ENCODE measurements around the gene PDE4A.
A peak's percentile ranks its signal among the peaks of the same experiment; 100 is the strongest.

PDE4A gene

DNA sequence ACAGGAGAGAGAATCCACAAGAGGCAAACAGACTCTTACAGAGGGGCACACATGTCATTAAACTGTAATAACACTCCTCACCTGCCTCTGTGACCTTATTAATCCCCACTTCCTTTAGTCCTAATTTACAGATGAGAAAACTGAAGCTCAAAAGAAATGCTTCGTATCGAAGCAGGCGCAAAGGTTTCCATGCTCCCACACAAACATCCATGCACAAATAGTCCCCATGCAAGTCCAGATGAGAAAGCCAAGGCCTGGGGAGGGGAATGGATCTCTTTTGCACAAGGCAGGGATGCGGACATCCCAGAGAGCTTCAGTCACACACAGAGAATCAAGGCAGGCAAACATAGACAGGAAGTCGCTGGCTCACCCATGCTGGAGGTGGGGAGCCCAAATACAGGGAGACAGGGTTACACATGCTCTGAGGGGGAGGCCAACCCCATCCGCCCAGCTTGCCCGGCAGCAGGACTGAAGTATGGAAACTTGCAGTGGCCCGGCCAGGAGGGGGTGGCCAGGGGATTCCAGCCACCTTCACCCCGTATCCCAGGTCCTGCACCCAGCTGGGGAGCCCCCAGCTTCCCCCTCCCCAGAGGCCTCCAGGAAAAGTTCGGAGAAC, 96.4 kb downstream of the PDE4A start:
- H3K4ac ChIP-seq (ENCODE audit: low read length), result no peak overlapping the region
- H3K27ac ChIP-seq (replicated peaks; ENCODE audit: low read length), result no peak overlapping the region
- DNase-seq (ENCODE audit: low spot score), result no peak
- peak overlapping the region; percentile 78 for H2BK120ac ChIP-seq (ENCODE audit: low read depth, low read length)
- peak overlapping the region; percentile 91 for H2AK5ac ChIP-seq (ENCODE audit: low read depth, low read length)
- peaks cover 0 to 94% (median 50%) of the 10 kb centered on the region in 3 experiments for H3K27me3 ChIP-seq (ENCODE audit: control insufficient read depth in 3 of 3, insufficient read depth in 3 of 3, low read depth in 1 of 3, low read length in 3 of 3)
- peaks cover 11 to 17% of the 10 kb centered on the region in 2 donors for H3K4me1 ChIP-seq (ENCODE audit: control insufficient read depth in 2 of 2, insufficient read depth in 1 of 2, low read depth in 1 of 2, low read length in 2 of 2)
- no peak overlapping the region for H4K91ac ChIP-seq (ENCODE audit: low read depth, low read length, poor library complexity)
- peak overlapping the region; percentile 97 for H3K18ac ChIP-seq (ENCODE audit: low read length)
- peak overlapping the region; percentile 99 for H2BK15ac ChIP-seq (ENCODE audit: low read length)
- peak overlapping the region; percentile 75 for H3K9ac ChIP-seq (ENCODE audit: low read depth, low read length, poor library complexity)
- H3K23ac ChIP-seq (ENCODE audit: low read depth, low read length, poor library complexity), result peak overlapping the region; percentile 5
- H4K8ac ChIP-seq (ENCODE audit: low read depth, low read length), result no peak overlapping the region
- H3K9me3 ChIP-seq (replicated peaks in 1 of 2; ENCODE audit: control insufficient read depth in 2 of 2, insufficient read depth in 1 of 2, low read depth in 1 of 2, low read length in 2 of 2), result peaks cover 0 to 3% of the 10 kb centered on the region in 2 donors
- H3K4me3 ChIP-seq (ENCODE audit: low read length in 2 of 2), result peak overlapping the region; percentile 13 to 87
- peak overlapping the region; percentile 52 for H2AFZ ChIP-seq (ENCODE audit: low read length)
- WGBS, 2 donors (ENCODE audit: extremely low coverage in 2 of 2, insufficient read length in 2 of 2, insufficient replicate concordance in 1 of 2), result no CpG with 5 or more reads among the region's 10 CpGs
- H2BK5ac ChIP-seq (ENCODE audit: low read length), result peak overlapping the region; percentile 71
- peaks cover 2% of the 10 kb centered on the region for H3K79me1 ChIP-seq (ENCODE audit: low read depth, low read length)
- H3K4me2 ChIP-seq (ENCODE audit: insufficient read depth, low read length, poor library complexity, severe bottlenecking), result peak overlapping the region; percentile 71
- H3K14ac ChIP-seq (ENCODE audit: low read length), result peak overlapping the region; percentile 32
- peaks cover 0 to 3% of the 10 kb centered on the region in 2 donors for H3K36me3 ChIP-seq (replicated peaks in 1 of 2; ENCODE audit: control insufficient read depth in 2 of 2, insufficient read depth in 2 of 2, low read length in 2 of 2)
- peak overlapping the region; percentile 63 for H2BK12ac ChIP-seq (ENCODE audit: low read length)

DNA sequence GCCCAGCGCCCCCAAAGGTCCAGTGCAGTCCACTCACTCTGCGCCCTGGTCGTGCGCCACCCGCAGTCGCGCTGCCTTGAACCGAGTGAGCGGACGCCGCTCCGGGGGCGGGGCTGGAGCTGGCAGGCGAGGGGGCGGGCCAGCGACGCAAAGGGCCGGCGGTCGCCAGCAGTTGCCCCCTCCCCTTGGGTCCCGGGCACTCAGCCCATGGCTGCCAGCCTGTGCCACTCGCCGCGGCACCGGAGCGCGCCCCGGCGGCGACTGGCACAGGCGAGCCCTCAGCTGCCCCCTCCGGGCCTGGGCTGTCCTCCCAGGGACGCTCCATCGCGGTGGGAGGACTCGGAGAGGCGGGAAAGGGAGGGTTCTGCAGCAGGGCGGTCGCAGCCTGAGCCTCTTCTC, 97.0 kb downstream of the PDE4A start, which contains the start of gene S1PR5:
S1PR5 (minus strand) TSS at position 87 of the 399 bp plus-strand sequence. CDS start 2,436 bp downstream, outside the sequence.
- Histone ChIP-seq H3K4me2 (ENCODE audit: insufficient read depth, low read length, poor library complexity, severe bottlenecking) (peak within 1 kb of the TSS; percentile 71), H2BK15ac (ENCODE audit: low read length) (peak within 1 kb of the TSS; percentile 99), H3K4ac (ENCODE audit: low read length) (no peak within 1 kb of the TSS), H4K91ac (ENCODE audit: low read depth, low read length, poor library complexity) (peak within 1 kb of the TSS; percentile 48), H3K9me3 (replicated peaks in 1 of 2; ENCODE audit: control insufficient read depth in 2 of 2, insufficient read depth in 1 of 2, low read depth in 1 of 2, low read length in 2 of 2) (peaks cover 0 to 3% of the 10 kb centered on the region in 2 donors), H2BK5ac (ENCODE audit: low read length) (peak within 1 kb of the TSS; percentile 71), H3K23ac (ENCODE audit: low read depth, low read length, poor library complexity) (peak within 1 kb of the TSS; percentile 5), H3K27me3 (ENCODE audit: control insufficient read depth in 3 of 3, insufficient read depth in 3 of 3, low read depth in 1 of 3, low read length in 3 of 3) (peaks cover 0 to 91% (median 50%) of the 10 kb centered on the region in 3 experiments), H2BK12ac (ENCODE audit: low read length) (peak within 1 kb of the TSS; percentile 68), H3K36me3 (replicated peaks in 1 of 2; ENCODE audit: control insufficient read depth in 2 of 2, insufficient read depth in 2 of 2, low read length in 2 of 2) (peaks cover 0 to 3% of the 10 kb centered on the region in 2 donors), H3K14ac (ENCODE audit: low read length) (peak within 1 kb of the TSS; percentile 32), H3K27ac (replicated peaks; ENCODE audit: low read length) (no peak within 1 kb of the TSS), H3K9ac (ENCODE audit: low read depth, low read length, poor library complexity) (peak within 1 kb of the TSS; percentile 75), H3K79me1 (ENCODE audit: low read depth, low read length) (peaks cover 2% of the 10 kb centered on the region), H2BK120ac (ENCODE audit: low read depth, low read length) (peak within 1 kb of the TSS; percentile 78), H2AFZ (ENCODE audit: low read length) (peak within 1 kb of the TSS; percentile 52), H3K4me3 (ENCODE audit: low read length in 2 of 2) (peak within 1 kb of the TSS; percentile 23 to 87), H2AK5ac (ENCODE audit: low read depth, low read length) (peak within 1 kb of the TSS; percentile 91), H4K8ac (ENCODE audit: low read depth, low read length) (no peak within 1 kb of the TSS), H3K4me1 (ENCODE audit: control insufficient read depth in 2 of 2, insufficient read depth in 1 of 2, low read depth in 1 of 2, low read length in 2 of 2) (peaks cover 11 to 17% of the 10 kb centered on the region in 2 donors), H3K18ac (ENCODE audit: low read length) (peak within 1 kb of the TSS; percentile 97)
- DNase-seq (ENCODE audit: low spot score), result no peak
- no CpG with 5 or more reads among the region's 39 CpGs for WGBS, 2 donors (ENCODE audit: extremely low coverage in 2 of 2, insufficient read length in 2 of 2, insufficient replicate concordance in 1 of 2)

DNA sequence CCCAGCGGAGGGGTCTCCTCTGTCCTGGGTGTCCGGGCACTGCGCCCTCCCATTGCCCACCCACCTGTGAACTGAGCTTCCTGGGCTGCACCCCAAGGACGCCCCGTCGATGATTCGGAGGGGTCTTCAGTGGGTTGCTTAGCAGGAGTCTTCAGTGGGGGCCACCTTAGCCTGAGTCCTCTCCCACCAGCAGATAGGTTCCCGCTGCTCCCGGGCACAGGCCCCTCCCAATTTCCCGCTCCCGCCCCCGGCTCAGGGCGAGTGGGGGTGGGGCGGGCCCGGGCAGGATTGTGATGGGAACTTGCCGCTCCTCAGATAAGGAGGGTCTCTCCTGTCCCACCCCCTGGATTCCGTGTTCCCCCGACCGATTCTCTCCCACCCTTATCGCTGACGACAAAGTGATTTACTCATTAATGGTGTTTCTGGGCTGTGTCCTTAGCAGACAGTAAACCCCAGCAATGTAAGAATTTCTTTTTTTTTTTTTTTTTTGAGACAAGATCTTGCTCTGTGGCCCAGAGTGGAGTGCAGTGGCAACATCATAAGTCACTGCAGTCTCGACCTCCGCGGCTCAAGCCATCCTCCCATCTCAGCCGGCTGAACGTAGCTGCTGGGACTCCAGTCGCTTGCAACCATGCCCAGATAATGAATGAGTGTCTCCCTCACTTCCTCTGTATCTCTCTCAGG, 97.6 kb downstream of the PDE4A start:
- no peak for DNase-seq (ENCODE audit: low spot score)
- Histone ChIP-seq H3K4me2 (ENCODE audit: insufficient read depth, low read length, poor library complexity, severe bottlenecking) (peak overlapping the region; percentile 71), H3K4me1 (ENCODE audit: control insufficient read depth in 2 of 2, insufficient read depth in 1 of 2, low read depth in 1 of 2, low read length in 2 of 2) (peaks cover 11 to 17% of the 10 kb centered on the region in 2 donors), H3K9me3 (replicated peaks in 1 of 2; ENCODE audit: control insufficient read depth in 2 of 2, insufficient read depth in 1 of 2, low read depth in 1 of 2, low read length in 2 of 2) (peaks cover 0 to 3% of the 10 kb centered on the region in 2 donors), H4K91ac (ENCODE audit: low read depth, low read length, poor library complexity) (peak overlapping the region; percentile 48), H3K4ac (ENCODE audit: low read length) (no peak overlapping the region), H3K9ac (ENCODE audit: low read depth, low read length, poor library complexity) (no peak overlapping the region), H2BK5ac (ENCODE audit: low read length) (peak overlapping the region; percentile 62), H3K18ac (ENCODE audit: low read length) (peak overlapping the region; percentile 97), H4K8ac (ENCODE audit: low read depth, low read length) (no peak overlapping the region), H2BK12ac (ENCODE audit: low read length) (peak overlapping the region; percentile 68), H2BK120ac (ENCODE audit: low read depth, low read length) (peak overlapping the region; percentile 78), H3K23ac (ENCODE audit: low read depth, low read length, poor library complexity) (no peak overlapping the region), H2AFZ (ENCODE audit: low read length) (peak overlapping the region; percentile 52), H2AK5ac (ENCODE audit: low read depth, low read length) (peak overlapping the region; percentile 91), H3K14ac (ENCODE audit: low read length) (no peak overlapping the region), H3K27me3 (ENCODE audit: control insufficient read depth in 3 of 3, insufficient read depth in 3 of 3, low read depth in 1 of 3, low read length in 3 of 3) (peaks cover 0 to 85% (median 49%) of the 10 kb centered on the region in 3 experiments), H3K27ac (replicated peaks; ENCODE audit: low read length) (no peak overlapping the region), H3K36me3 (replicated peaks in 1 of 2; ENCODE audit: control insufficient read depth in 2 of 2, insufficient read depth in 2 of 2, low read length in 2 of 2) (peaks cover 0 to 3% of the 10 kb centered on the region in 2 donors), H2BK15ac (ENCODE audit: low read length) (peak overlapping the region; percentile 99), H3K4me3 (ENCODE audit: low read length in 2 of 2) (peak overlapping the region; percentile 23 to 87), H3K79me1 (ENCODE audit: low read depth, low read length) (peaks cover 2% of the 10 kb centered on the region)
- WGBS, 2 donors (ENCODE audit: extremely low coverage in 2 of 2, insufficient read length in 2 of 2, insufficient replicate concordance in 1 of 2), result no CpG with 5 or more reads among the region's 27 CpGs
